ENCODE measurements around the gene CEACAM19. TPM values are rescaled to one million over a fixed set of nuclear protein-coding genes. Genes with fewer than 3 reads are reported as not detected.

The CEACAM19 gene
- polyA plus RNA-seq, 3 donors, result 7.6 TPM; not detected in 2

- Histone ChIP-seq H4K20me1 (ENCODE audit: insufficient read depth, low read length) (peaks cover 8% of the 10 kb centered on the region), H3K4me1 (ENCODE audit: control insufficient read depth in 1 of 2, insufficient read depth in 2 of 2, low read length in 2 of 2) (no peaks in the 10 kb centered on the region), H3K27me3 (ENCODE audit: control insufficient read depth in 2 of 2, insufficient read depth in 2 of 2, low read length in 2 of 2) (no peaks in the 10 kb centered on the region), H3K4me3 (replicated peaks in 1 of 3; ENCODE audit: low read depth in 2 of 3, low read length in 3 of 3) (no peak overlapping the region), H3K79me2 (ENCODE audit: insufficient read depth, low read length) (no peaks in the 10 kb centered on the region), H3K27ac (ENCODE audit: low read depth in 1 of 2, low read length in 2 of 2) (no peak overlapping the region), H3K36me3 (replicated peaks in 1 of 2; ENCODE audit: control insufficient read depth in 1 of 2, insufficient read depth in 2 of 2, low read length in 2 of 2) (peaks cover 74 to 86% of the 10 kb centered on the region in 2 donors), H3K4me2 (replicated peaks; ENCODE audit: extremely low read depth, low read length, poor library complexity, severe bottlenecking) (no peak overlapping the region), H3K9ac (ENCODE audit: insufficient read depth, low read length, poor library complexity, severe bottlenecking) (no peak overlapping the region), H2AFZ (ENCODE audit: insufficient read depth, low read depth, low read length, poor library complexity, severe bottlenecking) (no peak overlapping the region), H3K9me3 (replicated peaks in 1 of 2; ENCODE audit: control insufficient read depth in 1 of 2, insufficient read depth in 1 of 2, low read length in 2 of 2) (no peaks in the 10 kb centered on the region)
- Mint-ChIP-seq H3K36me3 (peaks cover 66 to 84% of the 10 kb centered on the region in 2 donors), H3K27me3 (ENCODE audit: low read depth in 3 of 3) (peaks cover 0 to 2% (median 2%) of the 10 kb centered on the region in 3 donors), H3K9me3 (no peaks in the 10 kb centered on the region), H3K4me1 (peaks cover 8% of the 10 kb centered on the region), H3K4me3 (no peak overlapping the region), H3K27ac (peak overlapping the region in 3 of 7 donors; percentile 32 to 68 (median 65))
- 46% methylated on average over 23 of the region's 25 CpGs for WGBS (ENCODE audit: insufficient coverage)
- intact Hi-C loops (cut with micrococcal nuclease), result loop anchor here (1.0 to 10.0 kb wide), 4 partner anchors 67 to 187 kb away; partner anchors contain the start of gene NECTIN2 (in 1 of the 2)
- DNase-seq, result peak; percentile 46 to 67 (median 52)
- TF ChIP-seq CTCF (IDR thresholded peaks at IDR 0.05), result peak; percentile 97
Measured at GRCh38 chr19:44657211-44657921, 13.9 kb upstream of the CEACAM19 start.

GRCh38 chr19:44658069-44658733 lies 13.1 kb upstream of the CEACAM19 start:
- Mint-ChIP-seq H3K27me3 (ENCODE audit: low read depth in 3 of 3) (peaks cover 0 to 3% (median 2%) of the 10 kb centered on the region in 3 donors), H3K9me3 (no peaks in the 10 kb centered on the region), H3K27ac (peak overlapping the region in 1 of 7 donors; percentile 68), H3K4me3 (no peak overlapping the region), H3K36me3 (peaks cover 69 to 86% of the 10 kb centered on the region in 2 donors), H3K4me1 (peaks cover 8% of the 10 kb centered on the region)
- H3K79me2 ChIP-seq (ENCODE audit: insufficient read depth, low read length), result no peaks in the 10 kb centered on the region
- no peak overlapping the region for H3K27ac ChIP-seq (ENCODE audit: low read depth in 1 of 2, low read length in 2 of 2)
- intact Hi-C loops (cut with micrococcal nuclease), result loop anchor here in 1 of 2 donors (10.0 kb wide), 2 partner anchors 67 to 187 kb away; partner anchors contain the start of gene NECTIN2
- H3K4me2 ChIP-seq (replicated peaks; ENCODE audit: extremely low read depth, low read length, poor library complexity, severe bottlenecking), result no peak overlapping the region
- TF ChIP-seq CTCF (IDR thresholded peaks at IDR 0.05), result no peak
- no peaks in the 10 kb centered on the region for H3K27me3 ChIP-seq (ENCODE audit: control insufficient read depth in 2 of 2, insufficient read depth in 2 of 2, low read length in 2 of 2)
- no peak overlapping the region for H3K4me3 ChIP-seq (replicated peaks in 1 of 3; ENCODE audit: low read depth in 2 of 3, low read length in 3 of 3)
- H2AFZ ChIP-seq (ENCODE audit: insufficient read depth, low read depth, low read length, poor library complexity, severe bottlenecking), result no peak overlapping the region
- peaks cover 8% of the 10 kb centered on the region for H4K20me1 ChIP-seq (ENCODE audit: insufficient read depth, low read length)
- peaks cover 69 to 86% of the 10 kb centered on the region in 2 donors for H3K36me3 ChIP-seq (replicated peaks in 1 of 2; ENCODE audit: control insufficient read depth in 1 of 2, insufficient read depth in 2 of 2, low read length in 2 of 2)
- no peaks in the 10 kb centered on the region for H3K9me3 ChIP-seq (replicated peaks in 1 of 2; ENCODE audit: control insufficient read depth in 1 of 2, insufficient read depth in 1 of 2, low read length in 2 of 2)
- no peak for DNase-seq
- WGBS (ENCODE audit: insufficient coverage), result 100% methylated on average over 2 of the region's 3 CpGs
- no peaks in the 10 kb centered on the region for H3K4me1 ChIP-seq (ENCODE audit: control insufficient read depth in 1 of 2, insufficient read depth in 2 of 2, low read length in 2 of 2)
- no peak overlapping the region for H3K9ac ChIP-seq (ENCODE audit: insufficient read depth, low read length, poor library complexity, severe bottlenecking)

Data from CD14-positive monocyte (primary cell).